BJ (cell line): Measurements from ENCODE around the gene DLX1. TPM values are rescaled to one million over a fixed set of nuclear protein-coding genes. Genes with fewer than 3 reads are reported as not detected.
"Not testable (repeated sequence)": the region's sequence is repeated elsewhere in the genome, so short reads cannot be mapped to it uniquely, and the experiment has no call there.

Experiments used
- CTCF ChIA-PET: fragments of 350-600 bp; formaldehyde crosslinking; extraction: SDS; loops from one replicate; lab custom pipeline; 2021; ENCODE audit warnings: antibody characterized with exemption, inconsistent platforms; lab: Yijun Ruan, JAX
- POLR2A ChIA-PET: fragments of 300-600 bp; sonication (Branson Sonifier 250); formaldehyde crosslinking; extraction: SDS; loops from one replicate; lab custom pipeline; 2021; ENCODE audit warnings: antibody characterized with exemption; lab: Charles Lee
- DNase-seq: peaks from one replicate; pipeline ENCODE4 v3.0.0-alpha.2; 2011; ENCODE audit warnings: low read depth
- H3K27me3 ChIP-seq: 2 replicates; pipeline ENCODE4 v1.6.0; 2011; ENCODE audit warnings: low read length; ENCODE audit not compliant: control insufficient read depth, insufficient read depth
- H3K36me3 ChIP-seq: 2 replicates; pipeline ENCODE4 v1.5.1; 2011; ENCODE audit warnings: low read length; ENCODE audit not compliant: control insufficient read depth, insufficient read depth
- H3K4me3 ChIP-seq: 2 replicates; pipeline ENCODE4 v1.5.1; 2011; ENCODE audit warnings: low read depth, mild to moderate bottlenecking, control low read depth, low read length
- polyA plus RNA-seq: library from polyadenylated mRNA; depleted of rRNA; stranded (reverse); fragments of >200 nt; gene quantifications from 2 replicates; pipeline ENCODE4 v1.2.3, GENCODE V29; 2011
- TF ChIP-seq, protein P1 (sequence below): IDR thresholded peaks from 2 replicates; pipeline ENCODE4 v1.5.1; 2011; ENCODE audit warnings: low read depth, mild to moderate bottlenecking, control low read depth, inconsistent platforms, low read length, moderate library complexity; ENCODE audit not compliant: insufficient read depth

DLX1 gene
- polyA plus RNA-seq, 1 experiment: 1.4 TPM

DNA sequence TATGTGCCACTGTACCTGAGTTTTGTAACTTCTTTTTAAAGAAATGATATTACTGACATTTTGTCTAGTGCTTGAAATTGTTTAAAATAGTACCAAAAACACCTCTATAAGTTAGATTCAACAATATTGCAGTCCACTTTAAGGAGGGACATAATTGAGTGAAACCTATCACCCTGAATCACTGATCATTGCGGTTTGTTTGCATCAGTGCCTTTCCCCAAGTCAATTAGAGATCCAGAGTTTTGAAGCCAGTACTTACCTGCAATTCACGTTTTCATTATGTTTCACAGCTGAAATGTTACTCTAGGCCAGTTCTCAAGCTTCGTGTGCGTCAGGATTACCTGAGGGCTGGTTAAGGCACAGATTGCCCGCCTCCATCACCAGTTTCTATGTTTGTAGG lies 26.6 kb upstream of the DLX1 start:
- Histone ChIP-seq H3K36me3 (no peaks in the 10 kb centered on the region), H3K4me3 (no peak overlapping the region)
- POLR2A ChIA-PET: no interaction called here

DNA sequence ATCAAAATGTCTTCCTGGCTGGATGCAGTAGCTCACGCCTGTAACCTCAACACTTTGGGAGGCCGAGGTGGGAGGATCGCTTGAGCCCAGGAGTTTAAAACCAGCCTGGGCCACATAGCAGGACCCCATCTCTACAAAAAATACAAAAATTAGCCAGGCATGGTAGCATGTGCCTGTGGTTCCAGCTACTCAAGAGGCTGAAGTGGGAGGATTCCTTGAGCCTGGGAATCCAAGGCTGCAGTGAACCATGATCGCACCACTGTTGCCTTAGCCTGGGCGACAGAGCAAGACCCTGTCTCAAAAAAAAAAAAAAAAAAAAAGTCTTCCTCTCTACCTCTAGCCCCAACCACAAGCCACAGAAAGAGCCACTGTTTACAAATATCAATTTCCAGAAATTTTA lies 25.2 kb upstream of the DLX1 start:
- CTCF ChIA-PET, H3K4me3 ChIP-seq, H3K36me3 ChIP-seq, POLR2A ChIA-PET, H3K27me3 ChIP-seq, DNase-seq: not testable (repeated sequence)

More for the DNA sequence above, 26.6 kb upstream of the DLX1 start:
- DNase-seq: no peak
- H3K27me3 ChIP-seq: no peaks in the 10 kb centered on the region
- TF ChIP-seq, protein P1, sequence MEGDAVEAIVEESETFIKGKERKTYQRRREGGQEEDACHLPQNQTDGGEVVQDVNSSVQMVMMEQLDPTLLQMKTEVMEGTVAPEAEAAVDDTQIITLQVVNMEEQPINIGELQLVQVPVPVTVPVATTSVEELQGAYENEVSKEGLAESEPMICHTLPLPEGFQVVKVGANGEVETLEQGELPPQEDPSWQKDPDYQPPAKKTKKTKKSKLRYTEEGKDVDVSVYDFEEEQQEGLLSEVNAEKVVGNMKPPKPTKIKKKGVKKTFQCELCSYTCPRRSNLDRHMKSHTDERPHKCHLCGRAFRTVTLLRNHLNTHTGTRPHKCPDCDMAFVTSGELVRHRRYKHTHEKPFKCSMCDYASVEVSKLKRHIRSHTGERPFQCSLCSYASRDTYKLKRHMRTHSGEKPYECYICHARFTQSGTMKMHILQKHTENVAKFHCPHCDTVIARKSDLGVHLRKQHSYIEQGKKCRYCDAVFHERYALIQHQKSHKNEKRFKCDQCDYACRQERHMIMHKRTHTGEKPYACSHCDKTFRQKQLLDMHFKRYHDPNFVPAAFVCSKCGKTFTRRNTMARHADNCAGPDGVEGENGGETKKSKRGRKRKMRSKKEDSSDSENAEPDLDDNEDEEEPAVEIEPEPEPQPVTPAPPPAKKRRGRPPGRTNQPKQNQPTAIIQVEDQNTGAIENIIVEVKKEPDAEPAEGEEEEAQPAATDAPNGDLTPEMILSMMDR: no peak
- CTCF ChIA-PET: interaction anchor here (0.6 kb wide), 1 partner anchor 24 kb away, joined by 3 read pairs; no protein-coding TSS in a partner anchor

GRCh38 chr2:172062402-172063004 lies 22.8 kb upstream of the DLX1 start:
- Histone ChIP-seq H3K4me3 (no peak overlapping the region), H3K36me3 (no peaks in the 10 kb centered on the region), H3K27me3 (no peaks in the 10 kb centered on the region)
- DNase-seq: no peak
- CTCF ChIA-PET: interaction anchor here (1.5 kb wide), 1 partner anchor 10 kb away, joined by 5 read pairs; no protein-coding TSS in a partner anchor
- TF ChIP-seq, protein P1: no peak
- POLR2A ChIA-PET: no interaction called here

- CTCF ChIA-PET: interaction anchor here (1.5 kb wide), 1 partner anchor 11 kb away, joined by 5 read pairs; no protein-coding TSS in a partner anchor
- DNase-seq: no peak
- POLR2A ChIA-PET: no interaction called here
- Histone ChIP-seq H3K4me3 (no peak overlapping the region), H3K36me3 (no peaks in the 10 kb centered on the region), H3K27me3 (no peaks in the 10 kb centered on the region)
- TF ChIP-seq, protein P1: no peak
Observed at GRCh38 chr2:172063446-172063845, 21.9 kb upstream of the DLX1 start.

GRCh38 chr2:172065111-172065510 lies 20.2 kb upstream of the DLX1 start:
- no peak for DNase-seq
- Histone ChIP-seq H3K4me3 (no peak overlapping the region), H3K27me3 (no peaks in the 10 kb centered on the region), H3K36me3 (no peaks in the 10 kb centered on the region)
- TF ChIP-seq, protein P1: no peak
- ChIA-PET CTCF (no interaction called here), POLR2A (no interaction called here)
